SU-DHL-6 (cell line): ENCODE measurements around the gene MSTO1.

Experiments used
- EZH2phosphoT487 ChIP-seq: fragments of 200-600 bp; sonication (generic), shearing (Covaris generic); conservative IDR thresholded peaks from 2 replicates; pipeline ENCODE4 v1.6.1; 2018; ENCODE audit warnings: mild to moderate bottlenecking, antibody characterized with exemption, low read length, moderate library complexity, mixed read lengths
- TF ChIP-seq, protein P1 (sequence below): fragments of 200-600 bp; sonication (generic); IDR thresholded peaks from one replicate; pipeline ENCODE4 v1.5.1; 2017; ENCODE audit warnings: antibody characterized with exemption, mild to moderate bottlenecking, low read length, moderate library complexity; ENCODE audit not compliant: insufficient read depth, poor library complexity, severe bottlenecking

DNA sequence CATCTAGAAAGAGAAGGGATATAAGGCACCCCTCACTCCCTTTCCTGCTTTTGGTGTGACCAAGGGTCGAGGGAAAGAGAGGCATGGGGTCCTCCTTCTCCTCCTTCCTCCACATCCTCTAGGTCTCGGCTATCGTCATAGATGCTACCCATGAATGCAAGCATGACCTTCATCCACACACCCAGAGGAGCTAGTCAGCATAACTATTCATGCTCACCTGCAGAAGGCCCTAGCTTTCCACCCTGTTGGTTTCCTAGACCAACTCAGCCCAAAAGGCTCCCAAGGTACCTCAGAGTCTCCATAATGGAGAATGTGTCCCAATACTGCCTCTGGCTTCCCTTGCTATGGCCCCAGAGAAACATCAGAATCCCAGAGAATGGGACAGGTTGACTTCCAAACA is 33.2 kb downstream of the MSTO1 start:
- TF ChIP-seq, protein P1, sequence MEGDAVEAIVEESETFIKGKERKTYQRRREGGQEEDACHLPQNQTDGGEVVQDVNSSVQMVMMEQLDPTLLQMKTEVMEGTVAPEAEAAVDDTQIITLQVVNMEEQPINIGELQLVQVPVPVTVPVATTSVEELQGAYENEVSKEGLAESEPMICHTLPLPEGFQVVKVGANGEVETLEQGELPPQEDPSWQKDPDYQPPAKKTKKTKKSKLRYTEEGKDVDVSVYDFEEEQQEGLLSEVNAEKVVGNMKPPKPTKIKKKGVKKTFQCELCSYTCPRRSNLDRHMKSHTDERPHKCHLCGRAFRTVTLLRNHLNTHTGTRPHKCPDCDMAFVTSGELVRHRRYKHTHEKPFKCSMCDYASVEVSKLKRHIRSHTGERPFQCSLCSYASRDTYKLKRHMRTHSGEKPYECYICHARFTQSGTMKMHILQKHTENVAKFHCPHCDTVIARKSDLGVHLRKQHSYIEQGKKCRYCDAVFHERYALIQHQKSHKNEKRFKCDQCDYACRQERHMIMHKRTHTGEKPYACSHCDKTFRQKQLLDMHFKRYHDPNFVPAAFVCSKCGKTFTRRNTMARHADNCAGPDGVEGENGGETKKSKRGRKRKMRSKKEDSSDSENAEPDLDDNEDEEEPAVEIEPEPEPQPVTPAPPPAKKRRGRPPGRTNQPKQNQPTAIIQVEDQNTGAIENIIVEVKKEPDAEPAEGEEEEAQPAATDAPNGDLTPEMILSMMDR = no peak
- TF ChIP-seq EZH2phosphoT487 = no peak
